GM10266 (cell line): ENCODE data around the gene MB.

ENCODE experiments used
- DNase-seq: peaks from one replicate; pipeline ENCODE4 v3.0.0; 2012; ENCODE audit errors: extremely low spot score
- TF ChIP-seq, protein P1 (sequence below): IDR thresholded peaks from 2 replicates; pipeline ENCODE4 v1.5.1; 2012; ENCODE audit warnings: mild to moderate bottlenecking, low read depth; ENCODE audit not compliant: control insufficient read depth, insufficient read depth; ENCODE audit errors: missing control alignments

The MB gene

DNA sequence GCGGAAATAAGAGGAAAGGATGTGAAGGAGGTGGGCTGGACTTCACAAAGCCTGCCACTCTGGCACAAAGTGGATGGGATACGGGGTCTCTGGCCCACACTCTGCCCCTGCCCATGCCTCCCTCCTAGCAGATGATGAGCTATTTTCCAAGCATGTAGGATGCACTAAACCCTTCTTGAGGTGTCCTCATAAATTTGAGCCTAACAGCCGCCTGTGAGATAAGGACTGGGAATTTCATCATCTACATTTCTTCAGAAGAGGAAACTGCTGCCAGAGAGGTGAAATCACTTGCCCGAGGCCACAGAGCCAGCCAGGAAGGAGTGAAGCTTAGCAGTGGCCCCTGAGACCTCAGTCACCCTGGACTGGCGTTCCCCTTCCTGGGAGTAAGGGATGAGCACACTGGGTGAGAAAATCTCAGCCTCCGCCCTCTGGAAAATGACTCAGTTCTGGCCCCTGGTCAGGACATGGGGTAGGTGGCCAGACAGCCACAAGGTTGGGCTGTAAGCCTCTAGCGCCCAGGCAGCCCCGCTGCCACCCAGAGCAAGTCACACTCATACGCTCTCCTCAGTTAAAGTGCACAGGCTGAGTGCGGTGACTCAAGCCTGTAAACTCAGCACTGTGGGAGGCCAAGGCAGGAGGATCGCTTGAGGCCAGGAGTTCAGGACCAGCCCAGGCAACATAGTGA is 27.9 kb downstream of the MB start:
- TF ChIP-seq, protein P1, sequence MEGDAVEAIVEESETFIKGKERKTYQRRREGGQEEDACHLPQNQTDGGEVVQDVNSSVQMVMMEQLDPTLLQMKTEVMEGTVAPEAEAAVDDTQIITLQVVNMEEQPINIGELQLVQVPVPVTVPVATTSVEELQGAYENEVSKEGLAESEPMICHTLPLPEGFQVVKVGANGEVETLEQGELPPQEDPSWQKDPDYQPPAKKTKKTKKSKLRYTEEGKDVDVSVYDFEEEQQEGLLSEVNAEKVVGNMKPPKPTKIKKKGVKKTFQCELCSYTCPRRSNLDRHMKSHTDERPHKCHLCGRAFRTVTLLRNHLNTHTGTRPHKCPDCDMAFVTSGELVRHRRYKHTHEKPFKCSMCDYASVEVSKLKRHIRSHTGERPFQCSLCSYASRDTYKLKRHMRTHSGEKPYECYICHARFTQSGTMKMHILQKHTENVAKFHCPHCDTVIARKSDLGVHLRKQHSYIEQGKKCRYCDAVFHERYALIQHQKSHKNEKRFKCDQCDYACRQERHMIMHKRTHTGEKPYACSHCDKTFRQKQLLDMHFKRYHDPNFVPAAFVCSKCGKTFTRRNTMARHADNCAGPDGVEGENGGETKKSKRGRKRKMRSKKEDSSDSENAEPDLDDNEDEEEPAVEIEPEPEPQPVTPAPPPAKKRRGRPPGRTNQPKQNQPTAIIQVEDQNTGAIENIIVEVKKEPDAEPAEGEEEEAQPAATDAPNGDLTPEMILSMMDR, result no peak
- DNase-seq, result no peak

DNA sequence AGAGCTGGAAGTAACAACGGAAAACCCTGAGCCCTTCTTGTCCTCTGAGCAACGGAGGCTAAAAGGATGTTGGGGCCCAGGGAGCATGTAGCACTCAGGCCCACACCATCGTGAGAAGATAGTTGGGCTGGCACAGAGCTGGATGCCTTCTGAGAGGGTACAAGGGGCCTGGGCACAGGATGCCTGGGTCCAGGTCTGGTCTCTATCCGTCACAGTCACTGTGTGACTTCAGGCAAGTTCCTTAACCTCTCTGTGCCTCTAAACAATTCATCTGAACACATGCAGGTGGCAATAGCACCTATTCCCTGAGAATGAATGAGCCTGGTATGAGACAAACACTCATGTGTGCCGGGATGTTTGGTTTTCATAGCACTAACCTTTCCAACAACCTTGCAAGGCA is 29.2 kb downstream of the MB start:
- no peak for DNase-seq
- TF ChIP-seq, protein P1, result no peak

DNA sequence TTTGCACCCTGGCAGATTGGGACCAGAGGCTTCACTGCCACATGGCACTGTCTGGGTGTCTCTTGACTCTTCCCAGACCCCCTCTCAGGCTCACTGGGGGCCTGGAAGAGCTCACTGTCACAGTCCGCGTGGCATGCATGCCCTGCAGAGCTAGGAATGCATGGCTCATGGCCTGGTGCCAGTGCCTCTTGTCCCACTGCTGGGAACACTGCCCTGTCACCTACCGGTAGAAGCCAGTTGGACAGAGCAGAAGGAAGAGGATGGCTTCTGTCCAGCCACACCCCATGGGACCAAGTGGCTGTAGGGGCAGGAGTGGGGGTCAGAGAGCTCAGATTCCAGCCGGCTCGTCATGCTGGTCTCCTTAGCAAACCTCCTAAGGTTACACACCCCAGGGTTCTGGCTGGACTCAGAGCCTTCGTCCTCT is 29.7 kb downstream of the MB start:
- TF ChIP-seq, protein P1, result no peak
- no peak for DNase-seq

DNA sequence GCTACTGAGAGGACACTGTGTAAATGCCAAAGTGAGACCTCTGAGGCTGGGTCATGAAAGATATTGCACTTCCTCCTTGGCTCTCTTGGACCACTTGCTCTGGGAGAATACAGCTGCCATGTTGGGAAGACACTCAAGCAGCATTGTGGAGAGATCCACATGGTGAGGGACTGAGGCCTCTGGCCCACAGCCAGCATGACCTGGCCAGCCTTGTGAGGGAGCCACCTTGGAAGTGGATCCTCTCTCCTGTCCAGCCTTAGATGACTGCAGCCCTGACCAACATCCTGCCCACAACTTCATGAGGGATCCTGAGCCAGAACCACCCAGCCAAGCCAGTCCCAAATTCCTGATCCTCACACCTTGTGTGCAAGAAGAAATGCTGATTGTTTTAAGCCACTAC is 30.4 kb downstream of the MB start:
- DNase-seq, result no peak
- TF ChIP-seq, protein P1, result no peak

DNA sequence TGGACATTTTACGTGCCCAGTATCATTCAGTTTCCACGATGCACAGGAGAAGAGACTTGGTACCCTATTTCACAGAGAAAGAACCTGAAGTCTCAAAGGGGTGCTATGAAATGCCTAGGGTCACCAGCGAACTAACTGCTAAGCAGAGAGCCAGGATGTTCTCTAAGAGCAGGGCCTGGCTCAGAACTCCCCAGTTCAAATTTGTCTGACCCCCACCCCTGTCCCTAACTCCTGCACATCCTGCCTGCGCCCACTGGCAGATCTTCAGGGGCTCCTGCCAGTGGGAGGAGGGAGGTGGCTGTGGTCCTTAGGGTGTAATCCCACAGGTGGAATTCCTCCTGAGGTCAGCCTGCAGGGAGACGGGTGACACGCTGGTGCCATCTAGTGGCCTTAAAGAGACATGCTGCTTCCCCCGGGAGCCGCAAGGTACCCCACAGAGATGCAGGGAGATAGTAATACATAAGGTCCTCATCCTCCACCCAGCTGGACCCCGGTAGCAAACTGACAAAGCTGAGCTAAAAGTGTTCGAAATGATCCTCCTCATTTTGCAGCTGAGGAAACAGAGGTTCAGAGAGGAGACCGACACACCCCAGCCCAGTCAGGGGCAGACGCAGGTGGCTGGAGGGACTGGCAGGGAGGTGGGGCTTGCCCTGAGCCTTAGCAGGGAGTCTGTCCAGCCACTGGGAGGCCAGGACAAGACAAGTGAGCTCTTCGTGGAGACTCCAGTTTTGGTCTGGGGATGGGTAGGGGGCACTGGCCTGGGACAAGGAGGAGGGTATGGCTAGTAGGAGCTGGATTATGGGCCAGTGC is 34.1 kb downstream of the MB start:
- peak; percentile 82 for DNase-seq
- TF ChIP-seq, protein P1, result peak; percentile 88

DNA sequence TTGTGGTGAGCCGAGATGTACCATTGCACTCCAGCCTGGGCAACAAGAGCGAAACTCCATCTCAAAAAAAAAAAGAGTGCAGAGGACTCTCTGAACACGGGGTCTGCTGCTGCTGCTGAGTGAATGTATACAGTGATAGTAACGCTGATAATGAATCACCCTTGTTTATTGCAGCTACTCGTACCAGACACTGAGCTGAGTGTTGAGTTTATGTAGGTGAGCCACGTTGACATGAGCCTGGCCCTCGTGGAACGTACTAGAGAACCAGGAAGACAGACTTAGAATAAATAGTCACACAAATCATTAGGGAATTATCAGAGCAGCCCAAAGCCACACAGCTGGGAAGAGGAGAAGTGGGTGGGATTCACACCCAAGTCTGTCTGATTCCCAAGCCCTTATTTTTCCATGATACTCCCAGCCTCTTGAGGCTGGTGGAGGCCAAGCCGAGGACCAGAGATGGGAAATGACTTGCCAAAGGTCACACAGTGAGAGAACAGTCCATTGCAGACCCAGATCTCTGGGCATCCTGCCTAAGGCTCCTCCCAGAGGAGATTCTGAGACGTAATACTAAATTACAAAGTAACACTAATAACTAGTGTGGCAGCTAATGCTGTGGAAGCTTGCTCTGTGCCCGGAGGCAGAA is 34.8 kb downstream of the MB start:
- DNase-seq, result no peak
- TF ChIP-seq, protein P1, result no peak
